Measurements from ENCODE around the gene PCP4L1. TPM values are rescaled to one million over a fixed set of nuclear protein-coding genes. Genes with fewer than 3 reads are reported as not detected.

Gene PCP4L1
- under 1 TPM in 1 of 2 experiments, not detected in 1; 0.28 TPM for total RNA-seq

DNA sequence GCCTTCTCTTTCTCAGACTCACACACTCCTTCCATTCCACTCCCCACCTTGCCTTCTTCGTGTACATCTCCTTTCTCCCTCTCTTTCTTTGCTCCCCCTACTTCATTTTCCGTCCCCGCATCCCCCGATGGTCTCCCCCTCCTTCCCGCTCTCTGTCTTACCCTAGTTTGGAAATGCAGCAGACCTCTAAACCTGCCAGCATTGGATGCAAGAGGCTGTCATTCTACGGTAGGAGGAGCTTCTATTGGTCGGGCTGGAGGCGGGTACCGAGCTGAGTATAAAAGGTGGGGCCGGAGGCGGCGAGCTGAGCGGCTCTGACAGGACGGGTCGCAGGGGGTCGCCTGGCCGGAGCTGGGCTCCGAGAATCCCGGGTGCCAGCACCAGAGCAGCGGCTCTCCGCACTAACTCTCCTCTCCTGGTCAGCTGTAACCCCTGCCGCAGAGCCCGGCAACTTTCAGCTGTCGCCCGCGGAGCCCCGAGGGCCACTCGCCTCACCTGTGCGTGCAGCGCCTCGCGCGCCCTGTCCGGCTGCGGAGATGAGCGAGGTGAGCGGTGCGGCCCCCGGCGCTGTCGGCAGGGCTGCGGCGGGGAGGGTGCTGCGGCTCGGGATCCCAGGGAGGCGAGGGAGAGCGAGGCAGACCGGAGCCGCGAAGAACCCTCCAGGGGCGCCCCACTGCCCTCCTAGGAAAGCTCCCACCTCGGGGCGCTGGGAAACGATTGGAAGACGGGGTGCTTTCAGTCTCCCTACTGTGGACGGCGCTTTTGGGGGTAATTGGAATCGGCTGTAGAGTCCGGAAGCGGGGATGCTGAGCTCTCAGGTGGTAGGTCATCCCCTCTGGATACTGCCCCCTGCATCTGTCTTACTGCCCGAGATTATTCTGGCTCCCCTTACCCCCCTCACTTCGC, at the start of gene PCP4L1:
PCP4L1 (plus strand) TSS at position 307 of the 906 bp plus-strand sequence; CDS start at position 537, 230 bp downstream.
- peaks cover 16% of the 10 kb centered on the region for H3K36me3 Mint-ChIP-seq (ENCODE audit: low read depth)
- H3K27ac Mint-ChIP-seq = no peak within 1 kb of the TSS
- ChIA-PET CTCF (interaction anchor here (0.8 to 3.0 kb wide), 4 partner anchors 33 to 123 kb away, joined by 6 to 10 read pairs (median 7); partner anchors contain the start of gene TOMM40L), POLR2A (interaction anchor here (0.6 to 1.0 kb wide), 2 partner anchors 43 to 56 kb away, joined by 3 to 4 read pairs; partner anchors contain the start of gene SDHC)
- peaks cover 15% of the 10 kb centered on the region for H3K4me1 Mint-ChIP-seq
- peaks cover 12% of the 10 kb centered on the region for H3K9me3 Mint-ChIP-seq
- peak within 1 kb of the TSS; percentile 34 for H3K4me3 Mint-ChIP-seq
- peak; percentile 31 for DNase-seq
- peaks cover 66% of the 10 kb centered on the region for H3K27me3 Mint-ChIP-seq

DNA sequence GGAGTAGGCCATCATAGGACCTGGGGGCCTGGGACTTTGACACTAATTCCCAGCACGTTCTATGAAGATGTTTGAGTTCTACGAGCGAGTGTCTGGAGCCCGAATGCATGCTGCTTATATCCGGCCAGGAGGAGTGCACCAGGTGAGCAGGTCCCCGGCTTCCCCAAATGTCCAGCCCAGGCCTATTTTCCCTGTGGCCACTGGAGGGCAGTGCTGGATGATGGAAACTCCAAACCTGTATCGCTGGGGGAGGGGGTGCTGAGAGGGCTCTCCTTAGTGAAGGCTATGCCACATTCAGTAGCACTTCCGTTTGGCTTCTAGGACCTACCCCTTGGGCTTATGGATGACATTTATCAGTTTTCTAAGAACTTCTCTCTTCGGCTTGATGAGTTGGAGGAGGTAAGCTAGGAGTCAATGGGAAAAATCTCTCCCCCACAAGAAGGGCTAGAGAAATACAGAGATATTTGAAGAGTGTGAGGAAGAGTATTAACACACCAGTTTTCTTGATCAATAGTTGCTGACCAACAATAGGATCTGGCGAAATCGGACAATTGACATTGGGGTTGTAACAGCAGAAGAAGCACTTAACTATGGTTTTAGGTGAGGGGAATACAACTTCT, 48.6 kb upstream of the PCP4L1 start:
- CTCF ChIA-PET = interaction anchor here (0.6 to 6.8 kb wide), 9 partner anchors 10 to 172 kb away, joined by 3 to 60 read pairs (median 6); partner anchors contain the start of genes APOA2, PPOX and TOMM40L
- peak; percentile 75 for DNase-seq

DNA sequence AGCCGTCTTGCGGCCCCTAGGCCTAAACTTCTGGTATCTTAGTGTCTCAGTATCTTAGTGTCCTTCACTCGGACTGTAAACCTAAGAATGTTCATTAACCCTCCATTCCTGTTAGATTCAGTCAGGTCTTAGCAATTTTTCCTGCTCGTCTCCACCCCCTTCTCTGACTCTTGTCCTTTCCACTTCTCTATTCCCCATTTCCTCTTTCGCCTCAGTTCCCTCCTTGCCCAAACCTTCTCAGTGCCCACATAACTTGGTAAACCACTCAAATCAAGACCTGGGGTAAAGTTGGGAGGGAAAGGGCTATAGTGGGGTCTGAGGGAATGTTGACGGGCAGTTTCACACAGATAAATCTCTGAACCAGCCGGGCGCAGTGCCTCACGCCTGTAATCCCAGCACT, 44.2 kb upstream of the PCP4L1 start:
- no peaks in the 10 kb centered on the region for H3K9me3 Mint-ChIP-seq
- H3K36me3 Mint-ChIP-seq (ENCODE audit: low read depth) = peaks cover 52% of the 10 kb centered on the region
- ChIA-PET CTCF (no interaction called here), POLR2A (interaction anchor here (3.9 kb wide), 1 partner anchor 12 kb away, joined by 26 read pairs; the partner anchor contains the start of gene NDUFS2)
- H3K27ac Mint-ChIP-seq = no peak overlapping the region
- no peak overlapping the region for H3K4me3 Mint-ChIP-seq
- H3K27me3 Mint-ChIP-seq = no peaks in the 10 kb centered on the region
- no peak for DNase-seq
- peaks cover 44% of the 10 kb centered on the region for H3K4me1 Mint-ChIP-seq

More for the DNA sequence above, 48.6 kb upstream of the PCP4L1 start:
- Mint-ChIP-seq H3K27me3 (no peaks in the 10 kb centered on the region), H3K4me1 (peaks cover 39% of the 10 kb centered on the region), H3K9me3 (no peaks in the 10 kb centered on the region), H3K27ac (peak overlapping the region; percentile 41), H3K36me3 (ENCODE audit: low read depth) (peaks cover 78% of the 10 kb centered on the region), H3K4me3 (no peak overlapping the region)
- POLR2A ChIA-PET = interaction anchor here (1.2 to 2.8 kb wide), 4 partner anchors 13 to 28 kb away, joined by 5 to 8 read pairs (median 6); partner anchors contain the start of genes APOA2 and TOMM40L

DNA sequence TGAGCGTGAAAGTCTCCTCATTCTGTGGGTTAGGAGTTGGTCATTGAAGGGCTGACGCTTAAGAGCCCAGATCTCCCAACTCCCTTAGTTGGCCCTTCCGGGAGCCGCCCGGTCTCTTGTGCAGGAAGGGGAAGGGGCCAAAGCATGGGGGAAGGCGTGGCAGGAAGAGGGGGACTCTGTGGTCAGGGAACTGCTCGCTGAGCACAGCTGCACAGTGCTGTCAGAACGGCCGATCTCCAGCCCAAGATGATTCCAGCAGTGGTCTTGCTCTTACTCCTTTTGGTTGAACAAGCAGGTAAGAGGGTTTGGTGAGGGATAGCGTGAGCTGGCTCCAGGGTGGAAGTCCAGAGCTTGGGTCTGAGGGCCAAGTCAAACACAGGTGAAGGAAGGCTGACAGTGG, 43.5 kb upstream of the PCP4L1 start, which contains the start of gene FCER1G:
FCER1G (plus strand) TSS at position 220 of the 400 bp plus-strand sequence; CDS start at position 247, 27 bp downstream.
- Mint-ChIP-seq H3K27me3 (no peaks in the 10 kb centered on the region), H3K4me3 (no peak within 1 kb of the TSS), H3K27ac (peak within 1 kb of the TSS; percentile 31), H3K9me3 (no peaks in the 10 kb centered on the region), H3K36me3 (ENCODE audit: low read depth) (peaks cover 45% of the 10 kb centered on the region), H3K4me1 (peaks cover 39% of the 10 kb centered on the region)
- DNase-seq = no peak
- POLR2A ChIA-PET = interaction anchor here (3.1 to 5.2 kb wide), 2 partner anchors 9 to 13 kb away, joined by 11 to 44 read pairs; partner anchors contain the start of gene NDUFS2
- CTCF ChIA-PET = interaction anchor here (3.2 kb wide), 1 partner anchor 11 kb away, joined by 30 read pairs; the partner anchor contains the start of gene TOMM40L

DNA sequence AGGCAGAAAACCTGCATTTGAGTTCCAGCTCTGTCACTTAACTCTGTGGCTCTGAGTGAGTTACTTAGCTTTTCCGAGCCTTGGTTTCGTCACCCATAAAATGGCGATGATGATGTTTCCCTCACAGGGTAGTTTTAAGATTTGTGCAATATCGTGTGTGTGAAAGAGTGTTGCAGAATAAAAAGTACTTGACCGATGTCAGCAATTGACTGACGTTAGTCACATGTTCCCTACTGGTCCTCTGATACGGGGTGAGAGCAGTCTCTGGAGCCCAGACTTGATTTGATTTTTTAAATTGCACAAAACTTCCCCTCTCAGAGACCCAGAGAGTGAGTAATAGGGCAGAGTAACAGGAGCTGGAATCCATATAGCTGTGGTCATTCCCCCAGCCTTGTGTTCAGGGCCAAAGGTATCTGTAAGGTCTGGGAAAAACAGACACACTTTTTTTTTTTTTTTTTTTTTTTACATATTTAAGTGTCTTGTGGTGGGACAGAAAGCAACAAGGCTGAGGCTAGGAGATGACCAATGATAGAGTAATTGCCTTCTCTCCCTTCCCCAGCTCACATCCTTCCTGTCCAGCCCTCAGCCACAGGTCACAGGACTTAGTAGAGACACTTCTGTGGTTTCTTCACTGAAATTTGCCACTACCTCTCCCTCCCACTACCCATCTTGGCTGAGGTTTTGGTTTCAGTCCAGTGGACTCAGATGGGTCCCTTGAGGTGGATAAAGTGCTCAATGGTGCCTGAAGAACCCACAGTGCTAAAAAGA, 41.4 kb upstream of the PCP4L1 start:
- Mint-ChIP-seq H3K4me1 (peaks cover 43% of the 10 kb centered on the region), H3K27me3 (no peaks in the 10 kb centered on the region), H3K4me3 (no peak overlapping the region), H3K9me3 (no peaks in the 10 kb centered on the region), H3K36me3 (ENCODE audit: low read depth) (peaks cover 28% of the 10 kb centered on the region), H3K27ac (peak overlapping the region; percentile 7)
- DNase-seq = no peak
- ChIA-PET CTCF (interaction anchor here (0.6 to 3.2 kb wide), 5 partner anchors 9 to 165 kb away, joined by 3 to 30 read pairs (median 4); partner anchors contain the start of gene TOMM40L), POLR2A (interaction anchor here (1.3 to 5.2 kb wide), 4 partner anchors 9 to 35 kb away, joined by 3 to 44 read pairs (median 12); partner anchors contain the start of genes NDUFS2 and TOMM40L)

DNA sequence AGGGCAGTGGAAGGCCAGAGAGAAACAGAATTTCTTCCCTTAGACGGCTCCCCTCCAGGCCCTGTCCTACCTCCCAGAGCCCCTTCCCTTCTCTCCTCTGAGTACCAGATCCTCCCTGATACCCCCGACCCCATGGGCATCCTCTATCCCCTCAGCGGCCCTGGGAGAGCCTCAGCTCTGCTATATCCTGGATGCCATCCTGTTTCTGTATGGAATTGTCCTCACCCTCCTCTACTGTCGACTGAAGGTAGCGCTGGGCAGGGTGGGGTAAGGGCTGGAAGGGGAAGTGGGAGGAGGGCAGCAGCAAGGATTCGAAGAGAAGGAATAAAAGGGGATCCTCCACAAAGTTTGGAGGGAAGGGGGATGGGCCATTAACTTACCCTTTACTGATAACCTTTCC, 40.7 kb upstream of the PCP4L1 start:
- peaks cover 43% of the 10 kb centered on the region for H3K4me1 Mint-ChIP-seq
- H3K36me3 Mint-ChIP-seq (ENCODE audit: low read depth) = peaks cover 24% of the 10 kb centered on the region
- no peaks in the 10 kb centered on the region for H3K9me3 Mint-ChIP-seq
- H3K27me3 Mint-ChIP-seq = no peaks in the 10 kb centered on the region
- ChIA-PET POLR2A (interaction anchor here (1.3 to 5.2 kb wide), 4 partner anchors 8 to 36 kb away, joined by 3 to 44 read pairs (median 12); partner anchors contain the start of genes NDUFS2 and TOMM40L), CTCF (interaction anchor here (0.6 to 3.5 kb wide), 4 partner anchors 8 to 165 kb away, joined by 3 to 30 read pairs (median 10); partner anchors contain the start of gene TOMM40L)
- no peak for DNase-seq
- no peak overlapping the region for H3K4me3 Mint-ChIP-seq
- H3K27ac Mint-ChIP-seq = no peak overlapping the region

DNA sequence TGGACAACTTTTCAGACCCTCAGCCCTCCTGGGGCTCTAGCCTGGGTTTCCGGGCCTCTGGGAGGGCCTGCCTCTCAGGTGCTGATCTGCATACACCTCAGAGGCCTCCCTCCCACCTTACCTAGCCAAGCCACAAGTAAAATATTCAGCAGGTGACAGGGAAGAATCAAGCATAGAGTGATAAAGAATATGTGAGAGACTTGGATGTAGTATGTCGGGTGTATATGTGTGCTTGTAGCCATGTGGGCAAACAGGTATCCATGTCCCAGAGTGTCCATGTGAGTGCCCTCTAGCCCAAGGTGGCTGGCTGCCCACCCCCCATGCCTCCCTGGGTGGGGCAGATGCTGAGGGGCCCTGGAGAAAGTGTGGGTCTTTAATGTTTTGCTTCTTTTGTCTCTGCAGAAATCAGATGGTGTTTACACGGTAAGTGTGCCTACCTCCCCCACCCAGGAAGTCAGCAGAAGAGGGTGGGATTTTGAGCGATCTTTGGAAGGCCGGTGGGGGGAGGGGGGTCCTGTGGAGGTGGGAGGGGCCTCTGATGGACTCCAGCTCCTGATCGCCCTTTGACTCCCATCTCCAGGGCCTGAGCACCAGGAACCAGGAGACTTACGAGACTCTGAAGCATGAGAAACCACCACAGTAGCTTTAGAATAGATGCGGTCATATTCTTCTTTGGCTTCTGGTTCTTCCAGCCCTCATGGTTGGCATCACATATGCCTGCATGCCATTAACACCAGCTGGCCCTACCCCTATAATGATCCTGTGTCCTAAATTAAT, 40.1 kb upstream of the PCP4L1 start:
- Mint-ChIP-seq H3K4me1 (peaks cover 43% of the 10 kb centered on the region), H3K9me3 (no peaks in the 10 kb centered on the region), H3K27me3 (no peaks in the 10 kb centered on the region), H3K36me3 (ENCODE audit: low read depth) (peaks cover 17% of the 10 kb centered on the region), H3K4me3 (no peak overlapping the region), H3K27ac (no peak overlapping the region)
- no peak for DNase-seq
- ChIA-PET POLR2A (interaction anchor here (1.1 to 5.2 kb wide), 4 partner anchors 12 to 156 kb away, joined by 3 to 44 read pairs (median 7); partner anchors contain the start of gene NDUFS2), CTCF (interaction anchor here (1.6 to 5.1 kb wide), 3 partner anchors 10 to 164 kb away, joined by 8 to 16 read pairs (median 15); partner anchors contain the start of gene PPOX)

DNA sequence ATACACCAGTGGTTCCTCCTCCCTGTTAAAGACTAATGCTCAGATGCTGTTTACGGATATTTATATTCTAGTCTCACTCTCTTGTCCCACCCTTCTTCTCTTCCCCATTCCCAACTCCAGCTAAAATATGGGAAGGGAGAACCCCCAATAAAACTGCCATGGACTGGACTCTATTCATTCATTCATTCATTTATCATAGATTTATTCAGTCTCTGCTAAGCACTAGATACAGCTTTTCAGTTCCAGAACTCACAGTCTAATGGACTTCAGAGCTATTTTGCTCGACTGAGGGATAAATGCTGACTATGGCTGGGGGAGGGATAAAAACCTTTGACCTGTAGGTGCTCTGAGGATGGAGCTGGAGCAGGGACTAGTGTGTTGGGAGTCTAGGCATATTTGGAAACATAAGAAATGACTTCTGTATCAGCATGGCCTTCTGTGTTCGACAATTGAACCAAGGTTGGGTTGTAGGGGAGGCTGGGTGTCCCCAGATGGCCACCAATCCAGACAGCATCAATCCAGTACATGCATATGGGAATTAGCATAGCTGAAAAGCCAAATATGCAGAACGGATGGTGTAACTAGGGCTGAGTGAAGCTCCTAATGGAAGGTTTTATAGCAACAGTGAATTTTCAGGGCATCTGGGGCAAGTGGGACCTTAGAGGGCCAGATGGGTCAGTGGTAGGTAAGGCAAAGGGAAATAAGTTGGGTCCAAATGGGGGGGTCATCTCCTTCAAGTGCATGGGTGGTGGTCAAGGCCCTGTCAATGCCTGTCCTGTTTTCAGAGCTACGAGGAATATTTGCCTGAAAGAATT, 39.3 kb upstream of the PCP4L1 start:
- ChIA-PET POLR2A (interaction anchor here (1.1 to 5.2 kb wide), 2 partner anchors 17 to 155 kb away, joined by 3 to 44 read pairs; partner anchors contain the start of gene NDUFS2), CTCF (interaction anchor here (0.9 to 5.1 kb wide), 6 partner anchors 9 to 163 kb away, joined by 3 to 16 read pairs (median 6); partner anchors contain the start of gene PPOX)
- Mint-ChIP-seq H3K4me1 (peaks cover 43% of the 10 kb centered on the region), H3K36me3 (ENCODE audit: low read depth) (peaks cover 9% of the 10 kb centered on the region), H3K27ac (no peak overlapping the region), H3K4me3 (no peak overlapping the region), H3K27me3 (no peaks in the 10 kb centered on the region), H3K9me3 (no peaks in the 10 kb centered on the region)
- no peak for DNase-seq

DNA sequence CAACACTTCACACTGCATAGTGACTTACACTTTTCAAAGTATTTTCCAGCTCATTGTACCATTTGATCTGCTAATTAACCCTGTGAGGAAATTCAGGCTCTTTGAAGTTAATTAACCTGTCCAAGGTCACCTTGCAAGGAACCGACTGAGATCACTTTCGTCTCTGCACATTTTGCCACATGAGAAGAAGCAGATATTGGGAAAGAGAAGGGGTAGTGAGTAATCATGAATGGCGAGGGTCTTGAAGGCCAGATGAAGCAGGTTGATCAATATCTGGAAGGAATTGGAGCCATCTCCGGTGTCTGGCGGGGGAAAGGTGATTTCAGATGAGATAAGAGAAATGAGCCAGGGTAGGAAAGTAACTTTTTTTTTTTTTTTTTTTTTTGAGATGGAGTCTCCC, 38.5 kb upstream of the PCP4L1 start:
- ChIA-PET POLR2A (interaction anchor here (5.2 kb wide), 1 partner anchor 17 kb away, joined by 44 read pairs; the partner anchor contains the start of gene NDUFS2), CTCF (interaction anchor here (0.6 to 5.1 kb wide), 7 partner anchors 9 to 162 kb away, joined by 3 to 16 read pairs (median 5); partner anchors contain the start of gene PPOX)
- Mint-ChIP-seq H3K27me3 (no peaks in the 10 kb centered on the region), H3K27ac (no peak overlapping the region), H3K36me3 (ENCODE audit: low read depth) (peaks cover 3% of the 10 kb centered on the region), H3K4me1 (peaks cover 41% of the 10 kb centered on the region), H3K9me3 (no peaks in the 10 kb centered on the region), H3K4me3 (no peak overlapping the region)
- DNase-seq = no peak
